Esophagus squamous epithelium (tissue), 4 donors: ENCODE measurements around the gene SVOPL.

Experiments used
- CTCF ChIP-seq, 6 experiments: fragments of 450-650 bp in 4 of 6; fragments of 200-600 bp in 2 of 6; sonication (generic) in 2 of 6; IDR thresholded peaks; one replicate each; pipeline ENCODE4 v1.5.1; 2016 to 2019; ENCODE audit warnings: antibody characterized with exemption in 6 of 6, mild to moderate bottlenecking in 4 of 6, moderate library complexity in 4 of 6
- POLR2A ChIP-seq, 4 donors: fragments of 450-650 bp; IDR thresholded peaks; one replicate each; pipeline ENCODE4 v1.6.1; 2017; ENCODE audit warnings: antibody characterized with exemption in 4 of 4, mild to moderate bottlenecking in 4 of 4, moderate library complexity in 3 of 4

- no peak for TF ChIP-seq CTCF (IDR thresholded peaks at IDR 0.05)
- no peak for TF ChIP-seq POLR2A (IDR thresholded peaks at IDR 0.05)
Measured at GRCh38 chr7:138716889-138717288, 15.7 kb upstream of the SVOPL start.
